Hepatocyte (in vitro differentiated cells): ENCODE measurements around the gene TEAD3.

Experiments used
- CTCF ChIP-seq: fragments of 200-600 bp; sonication (generic); IDR thresholded peaks from 2 replicates; pipeline ENCODE4 v1.5.1; 2016; ENCODE audit warnings: antibody characterized with exemption, mild to moderate bottlenecking; ENCODE audit not compliant: poor library complexity
- EZH2phosphoT487 ChIP-seq: fragments of 200-600 bp; sonication (generic); IDR thresholded peaks from one replicate; pipeline ENCODE4 v1.6.1; 2018; ENCODE audit warnings: antibody characterized with exemption, mild to moderate bottlenecking, low read depth, moderate library complexity; ENCODE audit not compliant: unreplicated experiment, severe bottlenecking

GRCh38 chr6:35451354-35452182 is 45.3 kb downstream of the TEAD3 start:
- no peak for TF ChIP-seq EZH2phosphoT487
- no peak for TF ChIP-seq CTCF
